Erythroblast (primary cell): Measurements from ENCODE around the gene TGFBR1.

Experiments
- GATA1 ChIP-seq: IDR thresholded peaks from 2 replicates; pipeline ENCODE4 v1.6.1; 2011; ENCODE audit warnings: low read depth, mild to moderate bottlenecking, control low read depth, low read length, moderate library complexity
- POLR2A ChIP-seq: IDR thresholded peaks from 2 replicates; pipeline ENCODE4 v1.6.1; 2011; ENCODE audit warnings: mild to moderate bottlenecking, low read length

- no peak for TF ChIP-seq POLR2A
- no peak for TF ChIP-seq GATA1
These were observed 35.4 kb upstream of the TGFBR1 start for GRCh38 chr9:99069546-99069945.
